Activated CD8-positive, alpha-beta T cell treated with anti-CD3 and anti-CD28 coated beads, Interleukin-2, amount 10 ng/mL, durations not matched to agents 7 days and 5 days (primary cell): Measurements from ENCODE around the gene FRMD1. TPM values are rescaled to one million over a fixed set of nuclear protein-coding genes. Genes with fewer than 3 reads are reported as not detected.

Experiments used
- ATAC-seq: fragments of 150-1000 bp; cut with Tn5 transposase; one replicate; pipeline ENCODE4 v1.10.0; 2021; ENCODE audit warnings: moderate library complexity
- CTCF ChIA-PET: fragments of 350-600 bp; sonication (Branson Sonifier 250); formaldehyde crosslinking; loops from one replicate; lab custom pipeline; 2021; ENCODE audit warnings: antibody characterized with exemption; lab: Charles Lee
- POLR2A ChIA-PET: fragments of 350-600 bp; sonication (Branson Sonifier 250); formaldehyde crosslinking; loops from one replicate; lab custom pipeline; 2021; ENCODE audit warnings: antibody characterized with exemption; lab: Charles Lee
- DNase-seq: peaks from one replicate; pipeline ENCODE4 v3.0.0-alpha.2; 2020
- H3K27ac Mint-ChIP-seq: one replicate; pipeline ENCODE4 v1.8.0; 2021; ENCODE audit warnings: mild to moderate bottlenecking, mixed read lengths
- H3K27me3 Mint-ChIP-seq: one replicate; pipeline ENCODE4 v1.8.0; 2021; ENCODE audit warnings: low read depth, mixed read lengths
- H3K36me3 Mint-ChIP-seq: one replicate; pipeline ENCODE4 v1.8.0; 2021; ENCODE audit warnings: low read depth, mixed read lengths
- H3K4me1 Mint-ChIP-seq: one replicate; pipeline ENCODE4 v1.8.0; 2021; ENCODE audit warnings: low read depth, mixed read lengths
- H3K4me3 Mint-ChIP-seq: one replicate; pipeline ENCODE4 v1.8.0; 2021; ENCODE audit warnings: mild to moderate bottlenecking, mixed read lengths
- H3K9me3 Mint-ChIP-seq: one replicate; pipeline ENCODE4 v1.8.0; 2022; ENCODE audit warnings: mixed read lengths; ENCODE audit not compliant: insufficient read depth
- total RNA-seq, 2 experiments: library from RNA; stranded (reverse); gene quantifications; one replicate each; pipeline ENCODE4 v1.2.3, GENCODE V29; 2021

FRMD1 gene
- total RNA-seq, 2 experiments from 2014 or later = not detected

DNA sequence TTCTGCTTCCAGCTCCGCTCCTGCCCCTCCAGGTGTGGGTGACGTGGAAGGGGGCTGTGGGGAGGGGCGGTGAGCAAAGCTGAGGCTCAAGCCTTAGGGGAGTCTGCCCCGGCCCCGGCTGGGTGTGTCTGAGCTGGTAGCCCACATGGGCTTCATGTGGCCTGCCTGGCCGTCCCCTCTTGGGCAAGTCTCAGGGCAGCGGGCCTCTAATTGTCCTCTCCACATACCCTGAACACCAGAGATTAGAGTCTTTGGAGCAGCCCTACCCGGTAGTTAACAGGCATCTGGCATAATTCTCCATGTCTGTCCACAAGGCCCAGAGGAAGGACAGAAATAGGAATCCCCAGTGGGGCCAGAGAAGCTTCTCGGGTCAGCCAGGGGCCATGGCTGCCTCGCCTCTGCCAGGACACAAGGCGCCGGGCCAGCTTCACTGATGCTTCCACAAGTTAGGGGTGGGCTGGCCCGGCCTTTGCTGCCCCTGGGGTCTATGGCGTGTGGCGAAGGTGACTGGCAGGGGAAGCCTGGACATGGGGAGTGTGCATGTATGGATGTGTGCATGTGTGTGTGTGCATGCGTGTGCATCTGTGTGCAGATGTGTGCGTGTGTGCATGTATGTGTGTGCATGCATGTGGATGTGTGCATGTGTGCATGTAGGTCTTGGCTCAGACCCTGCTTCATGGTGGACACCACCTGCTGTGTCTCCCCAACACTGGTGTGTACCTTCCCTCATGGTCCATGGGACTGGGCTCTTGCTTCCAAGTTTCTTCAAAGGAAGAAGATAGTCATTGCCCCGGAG is 24.0 kb downstream of the FRMD1 start:
- ChIA-PET POLR2A (no interaction called here), CTCF (no interaction called here)
- Mint-ChIP-seq H3K27ac (no peak overlapping the region), H3K4me1 (no peaks in the 10 kb centered on the region), H3K9me3 (no peaks in the 10 kb centered on the region), H3K4me3 (no peak overlapping the region), H3K27me3 (no peaks in the 10 kb centered on the region), H3K36me3 (no peaks in the 10 kb centered on the region)
- no peak for ATAC-seq
- no peak for DNase-seq

DNA sequence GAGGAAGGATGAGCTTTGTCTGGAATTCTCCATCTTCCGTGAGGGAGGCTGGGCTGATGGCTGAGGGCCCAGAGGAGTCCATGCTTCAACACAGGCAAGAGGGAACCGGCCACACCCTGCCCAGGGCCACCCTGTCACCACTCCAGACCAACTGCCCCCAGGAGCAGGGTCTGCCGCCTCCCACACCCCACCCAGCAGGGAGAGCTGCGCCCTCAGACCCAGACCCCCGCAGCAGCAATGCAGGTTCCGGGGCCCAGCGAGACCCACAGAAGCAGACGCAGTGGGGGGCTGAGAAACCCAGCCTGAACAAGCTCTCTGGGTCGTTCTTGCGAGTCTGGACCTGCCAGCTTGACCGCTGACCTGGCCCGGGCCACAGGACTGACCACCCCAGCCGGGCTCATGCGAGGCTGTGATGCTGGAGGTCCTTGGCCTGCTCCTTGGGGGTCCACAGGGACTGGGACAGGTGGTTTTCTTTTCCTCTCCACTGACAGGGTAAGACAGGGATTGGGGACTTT is 25.0 kb downstream of the FRMD1 start:
- no peaks in the 10 kb centered on the region for H3K27me3 Mint-ChIP-seq
- ChIA-PET POLR2A (no interaction called here), CTCF (no interaction called here)
- no peaks in the 10 kb centered on the region for H3K36me3 Mint-ChIP-seq
- H3K9me3 Mint-ChIP-seq = no peaks in the 10 kb centered on the region
- H3K27ac Mint-ChIP-seq = no peak overlapping the region
- H3K4me3 Mint-ChIP-seq = no peak overlapping the region
- DNase-seq (no peak), ATAC-seq (no peak)
- H3K4me1 Mint-ChIP-seq = no peaks in the 10 kb centered on the region

DNA sequence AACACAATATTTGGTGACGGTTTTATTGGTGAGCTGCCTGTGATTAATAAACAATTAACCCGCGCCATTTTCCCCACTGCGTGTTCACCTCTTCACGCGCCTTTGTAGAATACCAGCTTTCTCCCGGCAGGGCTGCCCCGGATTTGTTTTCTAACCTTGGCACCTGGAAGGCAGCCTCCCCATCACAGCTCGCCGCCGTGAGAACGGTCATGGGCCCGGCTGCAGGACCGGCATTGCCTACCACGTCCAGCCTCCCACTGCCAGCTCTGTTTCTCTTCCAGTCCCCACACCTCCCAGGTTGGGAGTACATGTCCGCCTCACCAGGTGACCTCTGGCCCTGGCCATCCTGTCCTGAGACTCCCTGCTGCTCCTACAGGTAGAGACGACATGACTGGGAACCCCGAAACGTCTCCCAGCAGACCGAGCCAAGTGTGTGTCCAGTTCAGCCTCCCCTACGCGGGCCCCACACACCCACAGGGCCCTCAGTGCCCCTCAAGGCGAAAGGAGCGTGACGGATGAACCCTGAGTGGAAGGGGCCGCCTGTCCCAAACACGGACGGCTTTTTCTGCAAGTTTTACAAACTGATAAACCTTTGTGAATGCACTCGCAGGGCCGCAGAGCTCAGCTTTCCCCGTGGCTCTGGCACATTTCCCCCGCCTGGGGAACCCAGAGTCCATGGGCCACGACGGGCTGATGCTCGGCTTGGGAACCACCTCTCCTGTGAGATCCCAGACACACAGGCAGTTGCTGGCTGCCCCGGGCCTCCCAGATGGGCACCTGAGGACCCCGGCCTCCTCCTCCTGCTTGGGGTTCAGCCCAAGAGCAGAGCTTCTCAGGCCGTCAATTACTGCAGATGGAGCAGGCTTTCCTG is 25.7 kb downstream of the FRMD1 start:
- no peaks in the 10 kb centered on the region for H3K9me3 Mint-ChIP-seq

DNA sequence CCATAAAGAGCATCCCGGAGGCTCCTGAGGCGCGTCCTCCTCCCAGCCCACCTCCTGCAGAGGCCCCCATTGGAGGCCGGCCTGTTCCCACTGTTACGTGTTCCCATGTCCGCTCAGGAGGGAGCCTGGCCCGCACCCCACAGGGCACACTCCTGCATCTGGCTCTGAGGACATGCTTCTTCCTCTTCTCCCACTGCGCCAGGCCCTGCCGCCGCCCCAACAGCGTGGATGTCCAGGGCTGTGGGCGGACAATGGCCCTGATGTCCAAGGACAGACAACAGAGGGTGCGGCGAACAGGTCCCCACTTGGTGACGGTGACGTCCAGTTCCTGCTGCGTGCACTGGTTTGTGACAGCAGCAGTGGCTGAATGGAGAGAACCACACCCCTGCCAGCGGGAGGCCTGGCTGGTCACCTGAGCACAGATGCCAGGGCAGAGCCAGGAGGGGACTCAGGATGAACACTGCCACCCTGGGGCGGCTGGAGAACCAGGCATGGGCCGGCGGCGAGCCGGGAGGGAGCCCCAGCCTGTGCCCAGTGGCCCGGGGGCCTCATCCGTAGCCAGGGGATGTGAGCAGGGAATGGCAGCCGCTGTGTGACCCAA is 26.6 kb downstream of the FRMD1 start:
- H3K4me1 Mint-ChIP-seq = no peaks in the 10 kb centered on the region
- DNase-seq (no peak), ATAC-seq (no peak)
- no peaks in the 10 kb centered on the region for H3K9me3 Mint-ChIP-seq
- no peaks in the 10 kb centered on the region for H3K36me3 Mint-ChIP-seq
- H3K27ac Mint-ChIP-seq = no peak overlapping the region
- H3K4me3 Mint-ChIP-seq = no peak overlapping the region
- no peaks in the 10 kb centered on the region for H3K27me3 Mint-ChIP-seq
- POLR2A ChIA-PET = no interaction called here
- CTCF ChIA-PET = no interaction called here

More for the DNA sequence above, 25.7 kb downstream of the FRMD1 start:
- DNase-seq (no peak), ATAC-seq (no peak)
- CTCF ChIA-PET = no interaction called here
- Mint-ChIP-seq H3K4me3 (no peak overlapping the region), H3K36me3 (no peaks in the 10 kb centered on the region), H3K27ac (no peak overlapping the region), H3K4me1 (no peaks in the 10 kb centered on the region), H3K27me3 (no peaks in the 10 kb centered on the region)
- POLR2A ChIA-PET = no interaction called here

DNA sequence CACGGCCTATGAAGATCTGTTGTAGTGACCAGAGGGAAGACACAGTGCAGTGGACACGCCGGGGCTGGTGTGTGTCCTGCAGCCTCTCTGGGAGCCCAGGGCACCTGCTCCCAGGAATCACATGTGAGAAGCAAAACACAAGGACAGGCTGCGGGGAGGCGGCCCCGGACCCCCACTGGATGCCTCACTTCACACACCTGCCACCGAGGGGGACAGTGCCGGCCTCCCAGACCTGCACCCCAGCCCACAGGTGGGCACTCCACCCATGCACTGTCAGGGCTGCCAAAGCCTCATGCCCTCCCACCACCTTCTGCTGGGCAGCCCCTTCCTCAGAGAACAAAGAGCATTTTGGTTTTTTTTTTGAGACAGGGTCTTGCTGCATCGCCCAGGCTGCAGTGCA is 27.4 kb downstream of the FRMD1 start:
- POLR2A ChIA-PET = no interaction called here
- no peak for ATAC-seq
- Mint-ChIP-seq H3K27ac (no peak overlapping the region), H3K4me3 (no peak overlapping the region), H3K36me3 (no peaks in the 10 kb centered on the region), H3K27me3 (no peaks in the 10 kb centered on the region), H3K9me3 (no peaks in the 10 kb centered on the region), H3K4me1 (no peaks in the 10 kb centered on the region)
- DNase-seq = no peak
- CTCF ChIA-PET = no interaction called here

DNA sequence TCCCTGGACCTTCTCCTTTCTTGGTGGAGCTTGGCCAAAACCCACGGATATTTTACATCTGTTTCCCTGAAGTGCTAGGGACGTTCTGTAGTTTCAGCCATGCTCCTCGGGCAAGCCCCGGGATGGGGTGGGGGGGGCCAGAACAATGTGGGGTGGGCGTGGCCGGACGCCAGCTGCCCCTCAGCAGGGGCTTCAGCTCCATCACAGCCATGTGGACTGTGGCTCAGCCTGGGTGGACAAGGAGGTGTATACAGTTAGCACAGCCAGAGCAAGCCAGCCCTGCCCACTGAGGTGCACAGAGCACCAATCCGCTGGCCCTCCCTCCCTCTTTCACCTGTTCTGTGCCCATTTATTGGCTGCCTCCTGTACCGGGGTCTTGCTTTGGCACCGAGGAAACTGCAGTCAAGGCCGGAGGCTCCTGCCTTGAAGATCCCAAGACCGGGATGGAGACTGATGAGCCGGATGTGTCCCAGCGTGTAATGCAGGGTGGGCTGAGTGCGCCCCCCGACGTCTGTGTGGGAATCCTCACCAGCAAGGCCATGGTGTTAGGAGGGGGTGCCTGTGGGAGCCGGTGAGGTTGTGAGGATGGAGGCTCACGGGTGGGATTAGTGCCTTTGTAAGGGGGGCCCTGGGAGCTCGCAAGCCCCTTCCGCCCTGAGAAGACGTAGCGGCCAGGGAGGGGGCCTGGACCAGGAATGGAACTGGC is 28.0 kb downstream of the FRMD1 start:
- POLR2A ChIA-PET = no interaction called here

DNA sequence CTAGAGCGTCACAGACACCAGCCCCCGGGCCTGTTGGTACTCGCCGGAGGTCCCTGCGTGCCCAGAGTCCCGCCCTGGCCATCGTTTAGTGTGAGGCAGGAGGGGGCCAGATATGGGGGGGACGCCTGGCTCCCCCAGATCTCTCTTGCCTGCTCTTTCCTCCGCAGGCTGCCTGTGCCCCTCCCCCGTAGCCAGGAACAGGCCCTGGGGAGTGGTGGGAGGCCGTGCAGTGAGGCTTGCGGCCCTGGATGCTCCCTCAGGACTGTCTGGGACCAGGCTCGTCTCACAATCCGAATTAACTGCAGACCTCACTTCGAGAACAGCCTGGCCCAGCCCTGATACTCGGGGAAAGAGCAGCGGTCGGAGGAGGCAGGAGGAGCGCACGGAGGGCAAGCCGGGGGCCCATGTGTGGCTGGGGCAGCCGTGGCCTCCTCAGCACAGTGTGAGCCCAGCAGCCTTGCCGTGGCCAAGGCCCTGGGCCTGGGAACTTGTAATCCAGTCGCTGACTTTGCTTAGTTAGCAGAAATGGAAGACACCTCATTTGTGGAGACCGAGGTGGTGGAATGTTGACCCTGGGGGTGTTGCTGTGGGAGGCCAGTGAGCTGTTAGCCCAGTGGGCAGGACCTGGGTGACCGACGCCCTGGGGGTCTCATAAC is 28.7 kb downstream of the FRMD1 start:
- POLR2A ChIA-PET = no interaction called here
- no peaks in the 10 kb centered on the region for H3K9me3 Mint-ChIP-seq
- CTCF ChIA-PET = no interaction called here
- ATAC-seq = no peak
- no peak overlapping the region for H3K4me3 Mint-ChIP-seq
- DNase-seq = no peak
- no peak overlapping the region for H3K27ac Mint-ChIP-seq
- no peaks in the 10 kb centered on the region for H3K27me3 Mint-ChIP-seq
- no peaks in the 10 kb centered on the region for H3K4me1 Mint-ChIP-seq
- H3K36me3 Mint-ChIP-seq = no peaks in the 10 kb centered on the region

More for the DNA sequence above, 28.0 kb downstream of the FRMD1 start:
- Mint-ChIP-seq H3K4me1 (no peaks in the 10 kb centered on the region), H3K27me3 (no peaks in the 10 kb centered on the region), H3K9me3 (no peaks in the 10 kb centered on the region), H3K36me3 (no peaks in the 10 kb centered on the region), H3K27ac (no peak overlapping the region), H3K4me3 (no peak overlapping the region)
- DNase-seq = no peak
- no peak for ATAC-seq
- CTCF ChIA-PET = no interaction called here

DNA sequence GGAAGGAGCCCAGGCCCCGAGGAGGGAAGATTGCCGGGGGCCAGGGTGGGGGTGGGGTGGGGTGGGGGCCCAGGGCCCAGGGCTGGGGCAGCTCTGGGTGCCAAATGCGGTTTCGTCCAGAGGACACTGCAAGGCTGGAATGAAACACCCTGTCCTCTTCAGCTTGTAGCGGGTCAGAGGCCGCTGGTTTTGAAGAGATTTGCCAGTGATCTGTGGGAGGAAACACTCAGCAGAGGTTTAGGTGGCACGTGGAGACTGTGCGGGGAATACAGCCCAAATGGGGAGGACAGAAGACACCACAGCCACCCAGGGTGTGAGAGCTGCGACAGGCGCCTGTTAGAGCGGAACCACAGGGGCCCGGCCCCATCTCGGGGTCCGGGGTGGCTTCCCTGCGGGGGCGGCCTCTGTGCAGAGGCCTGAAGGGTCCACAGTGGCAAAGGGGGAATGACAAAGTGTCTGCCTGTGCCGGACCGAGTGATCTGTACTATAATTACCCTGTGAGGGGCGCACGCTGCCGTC is 29.2 kb downstream of the FRMD1 start:
- no peak for ATAC-seq
- no peak overlapping the region for H3K4me3 Mint-ChIP-seq
- CTCF ChIA-PET = no interaction called here
- H3K27me3 Mint-ChIP-seq = no peaks in the 10 kb centered on the region
- no peaks in the 10 kb centered on the region for H3K36me3 Mint-ChIP-seq
- DNase-seq = no peak
- no peaks in the 10 kb centered on the region for H3K9me3 Mint-ChIP-seq
- H3K27ac Mint-ChIP-seq = no peak overlapping the region
- H3K4me1 Mint-ChIP-seq = no peaks in the 10 kb centered on the region
- POLR2A ChIA-PET = no interaction called here

DNA sequence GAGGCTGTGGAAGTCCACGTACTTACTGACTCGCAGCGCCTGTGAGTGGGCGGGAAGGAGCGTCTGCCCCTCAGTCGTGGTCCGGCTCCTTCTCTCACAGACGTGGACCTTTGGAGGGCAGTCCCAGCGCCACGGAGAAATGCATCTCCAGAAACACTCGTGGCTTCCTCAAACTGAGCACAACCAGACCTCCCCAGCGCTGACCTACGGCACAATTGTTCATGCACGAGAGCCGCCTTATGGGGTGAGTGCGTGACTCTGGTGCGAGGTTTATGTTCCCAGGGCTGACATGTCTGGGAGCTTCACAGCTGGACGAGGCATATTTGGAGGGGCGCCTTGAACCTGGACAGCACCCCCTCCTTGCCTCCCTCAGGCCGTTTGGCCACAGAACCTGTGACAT is 29.7 kb downstream of the FRMD1 start:
- H3K36me3 Mint-ChIP-seq = no peaks in the 10 kb centered on the region
- H3K4me1 Mint-ChIP-seq = no peaks in the 10 kb centered on the region
- no peaks in the 10 kb centered on the region for H3K9me3 Mint-ChIP-seq
- no peak for ATAC-seq
- ChIA-PET CTCF (no interaction called here), POLR2A (no interaction called here)
- DNase-seq = no peak
- no peak overlapping the region for H3K4me3 Mint-ChIP-seq
- H3K27ac Mint-ChIP-seq = no peak overlapping the region
- no peaks in the 10 kb centered on the region for H3K27me3 Mint-ChIP-seq

DNA sequence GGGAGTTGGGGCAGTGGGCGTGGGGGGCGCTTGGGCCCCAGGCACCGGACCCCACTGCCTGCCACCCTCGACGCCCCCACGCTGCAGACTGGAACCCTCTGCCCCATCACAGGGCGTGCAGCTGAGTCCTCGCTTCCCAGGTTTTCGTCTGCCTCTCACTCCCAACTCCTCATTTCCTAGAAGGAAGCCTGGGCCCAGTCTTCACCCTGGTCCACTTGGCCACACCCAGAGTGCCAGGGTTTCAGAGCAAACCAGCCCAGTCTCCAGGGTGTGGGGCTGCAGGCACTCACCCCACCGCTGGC is 30.3 kb downstream of the FRMD1 start:
- Mint-ChIP-seq H3K36me3 (no peaks in the 10 kb centered on the region), H3K4me1 (no peaks in the 10 kb centered on the region), H3K9me3 (no peaks in the 10 kb centered on the region), H3K4me3 (no peak overlapping the region), H3K27me3 (no peaks in the 10 kb centered on the region), H3K27ac (no peak overlapping the region)
- CTCF ChIA-PET = no interaction called here
- DNase-seq = no peak
- POLR2A ChIA-PET = no interaction called here
- ATAC-seq = no peak
